ENCODE measurements around the gene ADNP2. TPM values are rescaled to one million over a fixed set of nuclear protein-coding genes. Genes with fewer than 3 reads are reported as not detected.

The ADNP2 gene
- total and polyA plus RNA-seq, 2 experiments from 2014 or later = 19.3 to 66.4 TPM

DNA sequence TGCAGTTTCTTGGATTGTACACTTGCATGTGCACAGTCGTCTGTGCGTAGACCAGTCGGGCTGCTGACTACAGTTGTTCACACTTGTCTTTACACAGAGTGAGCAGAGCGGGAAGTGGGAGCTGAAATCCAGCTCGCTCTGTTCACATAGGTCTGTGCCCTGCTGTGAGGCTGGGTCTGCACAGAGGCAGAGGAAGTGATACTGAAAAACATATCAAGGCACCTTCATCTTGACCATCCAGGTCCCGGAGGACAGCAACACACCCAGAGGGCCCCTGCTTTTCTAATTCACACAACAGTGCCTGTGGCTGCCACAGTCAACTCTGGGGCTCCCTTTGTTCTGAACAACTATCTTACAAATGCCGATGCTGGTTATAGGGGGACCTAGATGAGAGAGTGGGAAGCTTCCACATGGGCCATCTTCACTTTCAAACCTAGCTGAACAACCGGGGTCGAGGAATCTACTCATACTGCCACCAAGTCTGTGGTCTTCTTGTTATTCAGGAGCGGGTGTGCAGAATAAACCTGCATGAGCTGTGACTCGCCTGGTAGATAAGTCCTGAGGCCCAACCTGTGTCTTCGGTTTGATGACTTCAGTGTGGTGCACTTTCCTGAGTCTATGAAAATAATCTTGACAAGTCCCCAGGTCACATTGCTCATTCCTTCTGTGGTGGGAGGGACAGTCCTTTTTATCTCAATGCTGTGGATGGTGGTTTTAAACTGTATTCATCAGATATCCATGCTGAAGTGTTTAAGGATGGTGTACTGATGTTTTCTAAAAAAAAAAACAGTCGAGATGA is 3.5 kb upstream of the ADNP2 start:
- Histone ChIP-seq H3K27me3 (ENCODE audit: insufficient read depth) (no peaks in the 10 kb centered on the region), H3F3A (replicated peaks; ENCODE audit: low read depth) (no peaks in the 10 kb centered on the region), H3K4me2 (0 out of 2 replicates have a peak overlapping the region, but pooled peaks have one; percentile 60), H2AFZ (peak overlapping the region; percentile 50), H3K27ac (ENCODE audit: low read depth) (no peak overlapping the region), H3K4me1 (ENCODE audit: insufficient read depth) (peaks cover 25% of the 10 kb centered on the region), H3K9me2 (ENCODE audit: insufficient read depth) (0 out of 2 replicates have a peak, but pooled peaks cover 14% of the 10 kb centered on the region), H4K20me1 (replicated peaks; ENCODE audit: insufficient read depth) (peaks cover 7% of the 10 kb centered on the region), H3K79me2 (replicated peaks; ENCODE audit: insufficient read depth) (peaks cover 10% of the 10 kb centered on the region), H3K4me3 (no peak overlapping the region), H3K36me3 (ENCODE audit: insufficient read depth) (no peaks in the 10 kb centered on the region)
- H3K9me3 Mint-ChIP-seq = peaks cover 2% of the 10 kb centered on the region; the same call in 1 of the 3 replicates
- no peak overlapping the region for H3K4me3 Mint-ChIP-seq
- peaks cover 49% of the 10 kb centered on the region for H3K4me1 Mint-ChIP-seq
- H3K27me3 Mint-ChIP-seq (ENCODE audit: insufficient read depth, low read depth, poor library complexity) = peaks cover 12% of the 10 kb centered on the region
- no peak for ATAC-seq
- peaks cover 9% of the 10 kb centered on the region for H3K36me3 Mint-ChIP-seq (ENCODE audit: low read depth)
- H3K27ac Mint-ChIP-seq = no peak overlapping the region
- TF ChIP-seq POLR2AphosphoS5 (IDR thresholded peaks at IDR 0.05; ENCODE audit: low read depth) (no peak), ZNF114 (CRISPR knock-in tag; IDR thresholded peaks at IDR 0.05) (no peak), ZNF331 (CRISPR knock-in tag; IDR thresholded peaks at IDR 0.05; ENCODE audit: low read depth) (no peak), NANOG (IDR thresholded peaks at IDR 0.05; ENCODE audit: borderline replicate concordance) (no peak), CREB1 (CRISPR knock-in tag; IDR thresholded peaks at IDR 0.05; ENCODE audit: low read depth) (no peak), EZH2phosphoT487 (IDR thresholded peaks at IDR 0.05; ENCODE audit: unreplicated experiment) (no peak), EZH2 (IDR thresholded peaks at IDR 0.05; ENCODE audit: low read depth, unreplicated experiment) (no peak)
- TF ChIP-seq, protein P1, sequence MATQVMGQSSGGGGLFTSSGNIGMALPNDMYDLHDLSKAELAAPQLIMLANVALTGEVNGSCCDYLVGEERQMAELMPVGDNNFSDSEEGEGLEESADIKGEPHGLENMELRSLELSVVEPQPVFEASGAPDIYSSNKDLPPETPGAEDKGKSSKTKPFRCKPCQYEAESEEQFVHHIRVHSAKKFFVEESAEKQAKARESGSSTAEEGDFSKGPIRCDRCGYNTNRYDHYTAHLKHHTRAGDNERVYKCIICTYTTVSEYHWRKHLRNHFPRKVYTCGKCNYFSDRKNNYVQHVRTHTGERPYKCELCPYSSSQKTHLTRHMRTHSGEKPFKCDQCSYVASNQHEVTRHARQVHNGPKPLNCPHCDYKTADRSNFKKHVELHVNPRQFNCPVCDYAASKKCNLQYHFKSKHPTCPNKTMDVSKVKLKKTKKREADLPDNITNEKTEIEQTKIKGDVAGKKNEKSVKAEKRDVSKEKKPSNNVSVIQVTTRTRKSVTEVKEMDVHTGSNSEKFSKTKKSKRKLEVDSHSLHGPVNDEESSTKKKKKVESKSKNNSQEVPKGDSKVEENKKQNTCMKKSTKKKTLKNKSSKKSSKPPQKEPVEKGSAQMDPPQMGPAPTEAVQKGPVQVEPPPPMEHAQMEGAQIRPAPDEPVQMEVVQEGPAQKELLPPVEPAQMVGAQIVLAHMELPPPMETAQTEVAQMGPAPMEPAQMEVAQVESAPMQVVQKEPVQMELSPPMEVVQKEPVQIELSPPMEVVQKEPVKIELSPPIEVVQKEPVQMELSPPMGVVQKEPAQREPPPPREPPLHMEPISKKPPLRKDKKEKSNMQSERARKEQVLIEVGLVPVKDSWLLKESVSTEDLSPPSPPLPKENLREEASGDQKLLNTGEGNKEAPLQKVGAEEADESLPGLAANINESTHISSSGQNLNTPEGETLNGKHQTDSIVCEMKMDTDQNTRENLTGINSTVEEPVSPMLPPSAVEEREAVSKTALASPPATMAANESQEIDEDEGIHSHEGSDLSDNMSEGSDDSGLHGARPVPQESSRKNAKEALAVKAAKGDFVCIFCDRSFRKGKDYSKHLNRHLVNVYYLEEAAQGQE (IDR thresholded peaks at IDR 0.05; ENCODE audit: unreplicated experiment) = no peak
- TF ChIP-seq, protein P2, sequence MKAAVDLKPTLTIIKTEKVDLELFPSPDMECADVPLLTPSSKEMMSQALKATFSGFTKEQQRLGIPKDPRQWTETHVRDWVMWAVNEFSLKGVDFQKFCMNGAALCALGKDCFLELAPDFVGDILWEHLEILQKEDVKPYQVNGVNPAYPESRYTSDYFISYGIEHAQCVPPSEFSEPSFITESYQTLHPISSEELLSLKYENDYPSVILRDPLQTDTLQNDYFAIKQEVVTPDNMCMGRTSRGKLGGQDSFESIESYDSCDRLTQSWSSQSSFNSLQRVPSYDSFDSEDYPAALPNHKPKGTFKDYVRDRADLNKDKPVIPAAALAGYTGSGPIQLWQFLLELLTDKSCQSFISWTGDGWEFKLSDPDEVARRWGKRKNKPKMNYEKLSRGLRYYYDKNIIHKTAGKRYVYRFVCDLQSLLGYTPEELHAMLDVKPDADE (IDR thresholded peaks at IDR 0.05) = no peak
- no peak for DNase-seq (ENCODE audit: low spot score)

GRCh38 chr18:80106482-80107051 is 2.5 kb upstream of the ADNP2 start:
- Mint-ChIP-seq H3K27me3 (ENCODE audit: insufficient read depth, low read depth, poor library complexity) (peaks cover 13% of the 10 kb centered on the region), H3K4me3 (no peak overlapping the region), H3K4me1 (peaks cover 56% of the 10 kb centered on the region), H3K36me3 (ENCODE audit: low read depth) (peaks cover 11% of the 10 kb centered on the region), H3K9me3 (peaks cover 2% of the 10 kb centered on the region; the same call in 1 of the 3 replicates), H3K27ac (no peak overlapping the region)
- no peak for ATAC-seq
- peaks cover 20% of the 10 kb centered on the region for H3K79me2 ChIP-seq (replicated peaks; ENCODE audit: insufficient read depth)
- H2AFZ ChIP-seq = peak overlapping the region; percentile 88
- H3K27ac ChIP-seq (ENCODE audit: low read depth) = no peak overlapping the region
- H3K4me3 ChIP-seq = no peak overlapping the region
- no peak for DNase-seq (ENCODE audit: low spot score)
- 0 out of 2 replicates have a peak, but pooled peaks cover 14% of the 10 kb centered on the region for H3K9me2 ChIP-seq (ENCODE audit: insufficient read depth)
- H3F3A ChIP-seq (replicated peaks; ENCODE audit: low read depth) = no peaks in the 10 kb centered on the region
- peaks cover 32% of the 10 kb centered on the region for H3K4me1 ChIP-seq (ENCODE audit: insufficient read depth)
- H4K20me1 ChIP-seq (replicated peaks; ENCODE audit: insufficient read depth) = peaks cover 17% of the 10 kb centered on the region
- H3K36me3 ChIP-seq (ENCODE audit: insufficient read depth) = no peaks in the 10 kb centered on the region; the same call in 1 of the 2 replicates
- H3K4me2 ChIP-seq = no peak overlapping the region
- no peaks in the 10 kb centered on the region for H3K27me3 ChIP-seq (ENCODE audit: insufficient read depth)
- TF ChIP-seq ZNF331 (CRISPR knock-in tag; IDR thresholded peaks at IDR 0.05; ENCODE audit: low read depth) (no peak), JUNB (IDR thresholded peaks at IDR 0.05; ENCODE audit: unreplicated experiment) (no peak)

Data from GM23338 (cell line).